ENCODE results near the gene RAB6B.

- TF ChIP-seq CTCF (conservative IDR thresholded peaks at IDR 0.05; ENCODE audit: low read depth, low read length) (no peak), EZH2 (IDR thresholded peaks at IDR 0.05; ENCODE audit: borderline replicate concordance, low read depth, low read length, poor library complexity, severe bottlenecking) (no peak)
These were observed 52.0 kb downstream of the RAB6B start for GRCh38 chr3:133843634-133844033.
